Lung (tissue), 12 donors: ENCODE results near the gene MRGPRE. TPM values are rescaled to one million over a fixed set of nuclear protein-coding genes. Genes with fewer than 3 reads are reported as not detected.

ENCODE experiments used
- ATAC-seq: fragments of 200-7000 bp; cut with Tn5 transposase; one replicate; pipeline ENCODE4 v1.9.1; 2020; ENCODE audit warnings: moderate number of reproducible peaks; ENCODE audit not compliant: insufficient read depth, low FRiP score
- DNase-seq, 3 donors: peaks; one replicate each; pipeline ENCODE4 v3.0.0-alpha.2; 2013 to 2017
- H3K27ac ChIP-seq, 2 donors: one replicate each; pipeline ENCODE4 v1.5.1; 2013; ENCODE audit warnings: mild to moderate bottlenecking in 2 of 2, moderate library complexity in 2 of 2, control low read depth in 1 of 2, inconsistent platforms in 1 of 2, low read depth in 1 of 2, low read length in 1 of 2
- H3K27me3 ChIP-seq, 3 donors: one replicate each; pipeline ENCODE4 v1.5.1; 2013; ENCODE audit warnings: low read length in 2 of 3; ENCODE audit not compliant: control insufficient read depth in 3 of 3, insufficient read depth in 3 of 3
- H3K36me3 ChIP-seq, 4 donors: one replicate each; pipeline ENCODE4 v1.5.1; 2013; ENCODE audit warnings: low read length in 4 of 4, mild to moderate bottlenecking in 1 of 4, moderate library complexity in 1 of 4; ENCODE audit not compliant: control insufficient read depth in 4 of 4, insufficient read depth in 4 of 4
- H3K4me1 ChIP-seq, 5 donors: one replicate each; pipeline ENCODE4 v1.5.1; 2013; ENCODE audit warnings: low read length in 5 of 5, mild to moderate bottlenecking in 2 of 5, moderate library complexity in 1 of 5; ENCODE audit not compliant: control insufficient read depth in 5 of 5, insufficient read depth in 5 of 5
- H3K4me3 ChIP-seq: one replicate; pipeline ENCODE4 v1.5.1; 2013; ENCODE audit warnings: mild to moderate bottlenecking, control low read depth, moderate library complexity
- H3K9ac ChIP-seq, 2 donors: one replicate each; pipeline ENCODE4 v1.5.1; 2013; ENCODE audit warnings: low read length in 2 of 2, control low read depth in 1 of 2; ENCODE audit not compliant: insufficient read depth in 1 of 2
- H3K9me3 ChIP-seq, 4 donors: one replicate each; pipeline ENCODE4 v1.5.1; 2013; ENCODE audit warnings: low read length in 3 of 4, mild to moderate bottlenecking in 1 of 4, moderate library complexity in 1 of 4; ENCODE audit not compliant: control insufficient read depth in 4 of 4, insufficient read depth in 3 of 4
- WGBS, 2 donors: extraction: QIAGEN DNeasy Blood & Tissue Kit; methylation state at CpG; one replicate each; pipeline ENCODE4 v1.1.7; 2013; 5-methylcytosine and 5-hydroxymethylcytosine counted together
- polyA plus RNA-seq, 2 donors: library from polyadenylated mRNA; stranded (reverse); fragments of 200-250 nt; gene quantifications; one replicate each; pipeline ENCODE4 v1.2.1, GENCODE V29; 2013
- total RNA-seq, 2 donors: library from RNA; depleted of rRNA in 1 of 2; stranded (reverse); fragments of >200 nt in 1 of 2; gene quantifications; one replicate each; pipeline ENCODE4 v1.2.1, GENCODE V29; 2014 to 2021
- TF ChIP-seq, protein P1 (sequence below): IDR thresholded peaks from 2 replicates; pipeline ENCODE4 v1.5.1; 2012; ENCODE audit warnings: mild to moderate bottlenecking; ENCODE audit errors: control extremely low read depth, extremely low read depth
- donor health status: control.
- donor health status: control.
- donor health status: Bipolar disorder and iron deficiency.
- donor health status: healthy.
- donor health status: DM: yes; HTN: yes; CAD: no.

Gene MRGPRE
- total and polyA plus RNA-seq, 4 donors = 0.03 to 0.18 (median 0.16) TPM; not detected in 1

GRCh38 chr11:3225159-3225758 is 7.0 kb downstream of the MRGPRE start:
- peaks cover 0 to 11% (median 5%) of the 10 kb centered on the region in 3 donors for H3K27me3 ChIP-seq
- 86 to 92% methylated on average over 17 of the region's 17 CpGs for WGBS, 2 donors

DNA sequence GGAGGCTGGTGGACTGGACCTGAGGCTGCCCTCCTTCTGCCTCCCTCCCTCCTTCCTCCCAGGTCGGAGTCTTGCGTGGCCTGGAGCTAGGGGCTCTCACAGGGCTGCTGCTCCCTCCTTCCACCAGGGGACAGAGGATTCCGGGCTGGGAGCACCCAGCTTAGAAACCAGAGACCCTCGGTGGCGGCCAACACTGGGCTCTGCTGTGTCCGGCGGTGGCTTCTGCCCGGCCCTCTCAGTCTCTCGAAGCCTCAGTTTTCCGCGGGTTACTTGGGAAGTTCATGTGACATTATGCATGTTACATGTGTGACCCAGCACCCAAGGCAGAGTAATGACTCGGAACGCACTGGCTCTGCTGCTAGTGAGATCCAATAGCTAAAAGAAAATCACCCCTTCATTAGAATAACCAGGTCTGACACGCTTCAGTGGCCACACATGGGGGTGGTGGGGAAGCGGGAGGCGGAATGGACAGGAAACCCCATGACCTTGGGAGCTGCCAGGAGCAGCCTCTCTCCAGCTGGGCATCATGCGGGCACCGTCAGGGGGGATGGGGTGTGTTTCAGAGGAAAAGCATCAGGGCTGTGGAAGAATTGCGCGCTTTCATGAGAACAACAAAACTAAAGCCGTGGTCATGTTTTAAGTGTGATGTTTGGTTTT is 7.7 kb downstream of the MRGPRE start:
- peaks cover 0 to 9% (median 3%) of the 10 kb centered on the region in 5 donors for H3K4me1 ChIP-seq
- no peak overlapping the region for H3K27ac ChIP-seq
- H3K9me3 ChIP-seq = no peaks in the 10 kb centered on the region
- no peaks in the 10 kb centered on the region for H3K36me3 ChIP-seq
- peaks cover 0 to 11% (median 5%) of the 10 kb centered on the region in 3 donors for H3K27me3 ChIP-seq
- no peak overlapping the region for H3K4me3 ChIP-seq
- H3K9ac ChIP-seq = no peak overlapping the region
- TF ChIP-seq, protein P1, sequence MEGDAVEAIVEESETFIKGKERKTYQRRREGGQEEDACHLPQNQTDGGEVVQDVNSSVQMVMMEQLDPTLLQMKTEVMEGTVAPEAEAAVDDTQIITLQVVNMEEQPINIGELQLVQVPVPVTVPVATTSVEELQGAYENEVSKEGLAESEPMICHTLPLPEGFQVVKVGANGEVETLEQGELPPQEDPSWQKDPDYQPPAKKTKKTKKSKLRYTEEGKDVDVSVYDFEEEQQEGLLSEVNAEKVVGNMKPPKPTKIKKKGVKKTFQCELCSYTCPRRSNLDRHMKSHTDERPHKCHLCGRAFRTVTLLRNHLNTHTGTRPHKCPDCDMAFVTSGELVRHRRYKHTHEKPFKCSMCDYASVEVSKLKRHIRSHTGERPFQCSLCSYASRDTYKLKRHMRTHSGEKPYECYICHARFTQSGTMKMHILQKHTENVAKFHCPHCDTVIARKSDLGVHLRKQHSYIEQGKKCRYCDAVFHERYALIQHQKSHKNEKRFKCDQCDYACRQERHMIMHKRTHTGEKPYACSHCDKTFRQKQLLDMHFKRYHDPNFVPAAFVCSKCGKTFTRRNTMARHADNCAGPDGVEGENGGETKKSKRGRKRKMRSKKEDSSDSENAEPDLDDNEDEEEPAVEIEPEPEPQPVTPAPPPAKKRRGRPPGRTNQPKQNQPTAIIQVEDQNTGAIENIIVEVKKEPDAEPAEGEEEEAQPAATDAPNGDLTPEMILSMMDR = no peak
- 78 to 83% methylated on average over 20 to 21 of the region's 21 CpGs for whole genome bisulfite sequencing, 2 donors
- DNase-seq (no peak), ATAC-seq (no peak)

More at GRCh38 chr11:3225159-3225758, 7.0 kb downstream of the MRGPRE start:
- Histone ChIP-seq H3K4me3 (no peak overlapping the region), H3K9me3 (no peaks in the 10 kb centered on the region), H3K9ac (no peak overlapping the region), H3K4me1 (peaks cover 0 to 9% (median 3%) of the 10 kb centered on the region in 5 donors), H3K36me3 (no peaks in the 10 kb centered on the region), H3K27ac (no peak overlapping the region)
- ATAC-seq (no peak), DNase-seq (no peak)
- TF ChIP-seq, protein P1 = no peak

GRCh38 chr11:3223932-3224381 is 8.3 kb downstream of the MRGPRE start:
- no peak overlapping the region for H3K9ac ChIP-seq
- H3K36me3 ChIP-seq = no peaks in the 10 kb centered on the region
- H3K9me3 ChIP-seq = no peaks in the 10 kb centered on the region
- no peak for DNase-seq
- no peak overlapping the region for H3K4me3 ChIP-seq
- H3K27ac ChIP-seq = no peak overlapping the region
- 70 to 76% methylated on average over 4 of the region's 4 CpGs for WGBS, 2 donors
- H3K27me3 ChIP-seq = peaks cover 0 to 13% (median 5%) of the 10 kb centered on the region in 3 donors
- TF ChIP-seq, protein P1 = no peak
- H3K4me1 ChIP-seq = peaks cover 0 to 9% (median 3%) of the 10 kb centered on the region in 5 donors
- no peak for ATAC-seq
